HUES48 (cell line): Measurements from ENCODE around the gene GAL3ST2.

ENCODE experiments used
- H3K27ac ChIP-seq: one replicate; pipeline ENCODE4 v1.7.0; 2013; ENCODE audit warnings: low read depth, low read length, inconsistent platforms
- H3K27me3 ChIP-seq: 2 replicates; pipeline ENCODE4 v1.6.1; 2013; ENCODE audit warnings: mild to moderate bottlenecking, low read length; ENCODE audit not compliant: control insufficient read depth, insufficient read depth
- H3K36me3 ChIP-seq: 2 replicates; pipeline ENCODE4 v1.6.1; 2013; ENCODE audit warnings: low read length; ENCODE audit not compliant: control insufficient read depth, insufficient read depth
- H3K4me1 ChIP-seq: 2 replicates; pipeline ENCODE4 v1.6.1; 2013; ENCODE audit warnings: mild to moderate bottlenecking, low read length; ENCODE audit not compliant: control insufficient read depth, insufficient read depth
- H3K4me3 ChIP-seq: 2 replicates; pipeline ENCODE4 v1.5.1; 2013; ENCODE audit warnings: mild to moderate bottlenecking, low read depth, low read length
- H3K9ac ChIP-seq: 2 replicates; pipeline ENCODE4 v1.6.1; 2013; ENCODE audit warnings: mild to moderate bottlenecking, low read depth, low read length, moderate library complexity
- H3K9me3 ChIP-seq: 2 replicates; pipeline ENCODE4 v1.6.1; 2013; ENCODE audit warnings: low read length; ENCODE audit not compliant: control insufficient read depth, insufficient read depth

The GAL3ST2 gene

GRCh38 chr2:241844066-241844728 lies 67.6 kb downstream of the GAL3ST2 start:
- Histone ChIP-seq H3K27me3 (peaks cover 26% of the 10 kb centered on the region), H3K9ac (no peak overlapping the region), H3K27ac (no peak overlapping the region), H3K4me1 (no peaks in the 10 kb centered on the region), H3K4me3 (peak overlapping the region; percentile 57), H3K36me3 (no peaks in the 10 kb centered on the region), H3K9me3 (no peaks in the 10 kb centered on the region)

GRCh38 chr2:241844831-241845578 lies 68.4 kb downstream of the GAL3ST2 start:
- Histone ChIP-seq H3K9ac (no peak overlapping the region), H3K36me3 (no peaks in the 10 kb centered on the region), H3K4me3 (no peak overlapping the region), H3K4me1 (no peaks in the 10 kb centered on the region), H3K27me3 (peaks cover 26% of the 10 kb centered on the region), H3K27ac (no peak overlapping the region), H3K9me3 (no peaks in the 10 kb centered on the region)

- peaks cover 26% of the 10 kb centered on the region for H3K27me3 ChIP-seq
- H3K9ac ChIP-seq, result no peak overlapping the region
- H3K9me3 ChIP-seq, result no peaks in the 10 kb centered on the region
- no peak overlapping the region for H3K27ac ChIP-seq
- H3K4me1 ChIP-seq, result no peaks in the 10 kb centered on the region
- H3K36me3 ChIP-seq, result no peaks in the 10 kb centered on the region
- H3K4me3 ChIP-seq, result no peak overlapping the region
Measured at GRCh38 chr2:241846406-241846805, 69.8 kb downstream of the GAL3ST2 start.

GRCh38 chr2:241848761-241849615 lies 72.4 kb downstream of the GAL3ST2 start:
- peaks cover 15% of the 10 kb centered on the region for H3K27me3 ChIP-seq
- no peaks in the 10 kb centered on the region for H3K4me1 ChIP-seq
- H3K9ac ChIP-seq, result no peak overlapping the region
- no peak overlapping the region for H3K27ac ChIP-seq
- no peaks in the 10 kb centered on the region for H3K36me3 ChIP-seq
- H3K4me3 ChIP-seq, result no peak overlapping the region
- H3K9me3 ChIP-seq, result no peaks in the 10 kb centered on the region

- H3K9me3 ChIP-seq, result no peaks in the 10 kb centered on the region
- H3K4me1 ChIP-seq, result no peaks in the 10 kb centered on the region
- H3K9ac ChIP-seq, result no peak overlapping the region
- peaks cover 7% of the 10 kb centered on the region for H3K27me3 ChIP-seq
- no peaks in the 10 kb centered on the region for H3K36me3 ChIP-seq
- H3K4me3 ChIP-seq, result no peak overlapping the region
- no peak overlapping the region for H3K27ac ChIP-seq
Measured at GRCh38 chr2:241849616-241850543, 73.3 kb downstream of the GAL3ST2 start.

GRCh38 chr2:241850544-241851324 lies 74.1 kb downstream of the GAL3ST2 start:
- no peaks in the 10 kb centered on the region for H3K9me3 ChIP-seq
- H3K4me1 ChIP-seq, result no peaks in the 10 kb centered on the region
- no peaks in the 10 kb centered on the region for H3K27me3 ChIP-seq
- no peaks in the 10 kb centered on the region for H3K36me3 ChIP-seq
- no peak overlapping the region for H3K4me3 ChIP-seq
- no peak overlapping the region for H3K27ac ChIP-seq
- H3K9ac ChIP-seq, result no peak overlapping the region

GRCh38 chr2:241851325-241852115 lies 74.9 kb downstream of the GAL3ST2 start:
- H3K9me3 ChIP-seq, result no peaks in the 10 kb centered on the region
- no peak overlapping the region for H3K4me3 ChIP-seq
- H3K27ac ChIP-seq, result no peak overlapping the region
- H3K9ac ChIP-seq, result no peak overlapping the region
- H3K27me3 ChIP-seq, result no peaks in the 10 kb centered on the region
- no peaks in the 10 kb centered on the region for H3K36me3 ChIP-seq
- no peaks in the 10 kb centered on the region for H3K4me1 ChIP-seq

- Histone ChIP-seq H3K4me3 (no peak overlapping the region), H3K27me3 (no peaks in the 10 kb centered on the region), H3K36me3 (no peaks in the 10 kb centered on the region), H3K9ac (no peak overlapping the region), H3K4me1 (no peaks in the 10 kb centered on the region), H3K9me3 (no peaks in the 10 kb centered on the region), H3K27ac (no peak overlapping the region)
Measured at GRCh38 chr2:241852116-241852980, 75.7 kb downstream of the GAL3ST2 start.
